ENCODE results near the gene MRTFB. TPM values are rescaled to one million over a fixed set of nuclear protein-coding genes. Genes with fewer than 3 reads are reported as not detected.
A peak's percentile ranks its signal among the peaks of the same experiment; 100 is the strongest.

Gene MRTFB
- total and polyA plus RNA-seq, 2 experiments from 2014 or later = 13.9 to 22.2 TPM

- TF ChIP-seq ZNF462 (CRISPR knock-in tag; IDR thresholded peaks at IDR 0.05) = no peak
- no peak for TF ChIP-seq ZNF331 (CRISPR knock-in tag; IDR thresholded peaks at IDR 0.05; ENCODE audit: low read depth)
- TF ChIP-seq JUNB (IDR thresholded peaks at IDR 0.05; ENCODE audit: unreplicated experiment) = no peak
Measured at GRCh38 chr16:14194721-14195120, 123.6 kb downstream of the MRTFB start (continued).

GRCh38 chr16:14196011-14196410 is 124.9 kb downstream of the MRTFB start:
- Histone ChIP-seq H3K4me1 (ENCODE audit: insufficient read depth) (no peaks in the 10 kb centered on the region), H3K4me2 (no peak overlapping the region), H4K20me1 (replicated peaks; ENCODE audit: insufficient read depth) (no peaks in the 10 kb centered on the region), H2AFZ (no peak overlapping the region), H3K9me2 (ENCODE audit: insufficient read depth) (no peaks in the 10 kb centered on the region), H3F3A (replicated peaks; ENCODE audit: low read depth) (no peaks in the 10 kb centered on the region), H3K27me3 (ENCODE audit: insufficient read depth) (no peaks in the 10 kb centered on the region), H3K79me2 (replicated peaks; ENCODE audit: insufficient read depth) (no peaks in the 10 kb centered on the region), H3K27ac (ENCODE audit: low read depth) (no peak overlapping the region), H3K4me3 (no peak overlapping the region), H3K36me3 (ENCODE audit: insufficient read depth) (no peaks in the 10 kb centered on the region)
- Mint-ChIP-seq H3K4me1 (peaks cover 10% of the 10 kb centered on the region; the same call in 2 of the 3 replicates), H3K36me3 (ENCODE audit: low read depth) (no peaks in the 10 kb centered on the region), H3K4me3 (no peak overlapping the region), H3K27me3 (ENCODE audit: insufficient read depth, low read depth, poor library complexity) (peaks cover 3% of the 10 kb centered on the region), H3K27ac (no peak overlapping the region), H3K9me3 (no peaks in the 10 kb centered on the region)
- TF ChIP-seq ZNF462 (CRISPR knock-in tag; IDR thresholded peaks at IDR 0.05) = no peak
- TF ChIP-seq JUNB (IDR thresholded peaks at IDR 0.05; ENCODE audit: unreplicated experiment) = no peak
- no peak for ATAC-seq
- peak; percentile 31 for DNase-seq (ENCODE audit: low spot score)
